ES-I3 (cell line): ENCODE data around the gene CRIM1.

Experiments used
- H3K36me3 ChIP-seq: 2 replicates; pipeline ENCODE4 v1.6.1; 2013; ENCODE audit warnings: mild to moderate bottlenecking, low read length, control low read depth, moderate library complexity; ENCODE audit not compliant: insufficient read depth
- H3K4me1 ChIP-seq: 2 replicates; pipeline ENCODE4 v1.6.1; 2013; ENCODE audit warnings: mild to moderate bottlenecking, control low read depth, low read length; ENCODE audit not compliant: insufficient read depth
- H3K9ac ChIP-seq: 2 replicates; pipeline ENCODE4 v1.6.1; 2013; ENCODE audit warnings: low read depth, mild to moderate bottlenecking, low read length, moderate library complexity
- H3K9me3 ChIP-seq: 2 replicates; pipeline ENCODE4 v1.6.1; 2013; ENCODE audit warnings: mild to moderate bottlenecking, low read length, moderate library complexity; ENCODE audit not compliant: control insufficient read depth, insufficient read depth

CRIM1 gene

GRCh38 chr2:36480028-36480427 lies 124.5 kb downstream of the CRIM1 start:
- no peak overlapping the region for H3K9ac ChIP-seq
- H3K4me1 ChIP-seq, result peaks cover 3% of the 10 kb centered on the region; the same call in 1 of the 2 replicates
- peaks cover 8% of the 10 kb centered on the region; the same call in 1 of the 2 replicates for H3K9me3 ChIP-seq
- H3K36me3 ChIP-seq, result peaks cover 51% of the 10 kb centered on the region

GRCh38 chr2:36480636-36481035 lies 125.1 kb downstream of the CRIM1 start:
- Histone ChIP-seq H3K36me3 (peaks cover 48% of the 10 kb centered on the region), H3K4me1 (peaks cover 6% of the 10 kb centered on the region; the same call in 1 of the 2 replicates), H3K9ac (no peak overlapping the region), H3K9me3 (peaks cover 2% of the 10 kb centered on the region; the same call in 1 of the 2 replicates)

GRCh38 chr2:36481709-36482108 lies 126.1 kb downstream of the CRIM1 start:
- Histone ChIP-seq H3K4me1 (peaks cover 16% of the 10 kb centered on the region), H3K9me3 (no peaks in the 10 kb centered on the region), H3K36me3 (peaks cover 46% of the 10 kb centered on the region), H3K9ac (no peak overlapping the region)

- Histone ChIP-seq H3K9ac (no peak overlapping the region), H3K4me1 (peaks cover 22% of the 10 kb centered on the region), H3K9me3 (no peaks in the 10 kb centered on the region), H3K36me3 (peaks cover 37% of the 10 kb centered on the region)
Observed at GRCh38 chr2:36482576-36483214, 127.1 kb downstream of the CRIM1 start.

- Histone ChIP-seq H3K4me1 (peaks cover 22% of the 10 kb centered on the region), H3K36me3 (peaks cover 31% of the 10 kb centered on the region), H3K9me3 (no peaks in the 10 kb centered on the region), H3K9ac (no peak overlapping the region)
Observed at GRCh38 chr2:36483290-36483689, 127.7 kb downstream of the CRIM1 start.

GRCh38 chr2:36484454-36484853 lies 128.9 kb downstream of the CRIM1 start:
- no peaks in the 10 kb centered on the region for H3K9me3 ChIP-seq
- peaks cover 30% of the 10 kb centered on the region for H3K4me1 ChIP-seq
- peaks cover 20% of the 10 kb centered on the region for H3K36me3 ChIP-seq
- H3K9ac ChIP-seq, result no peak overlapping the region

- no peaks in the 10 kb centered on the region for H3K9me3 ChIP-seq
- peaks cover 36% of the 10 kb centered on the region for H3K4me1 ChIP-seq
- H3K9ac ChIP-seq, result no peak overlapping the region
- peaks cover 9% of the 10 kb centered on the region for H3K36me3 ChIP-seq
Observed at GRCh38 chr2:36485521-36485920, 129.9 kb downstream of the CRIM1 start.

GRCh38 chr2:36486521-36487044 lies 131.0 kb downstream of the CRIM1 start:
- Histone ChIP-seq H3K9me3 (no peaks in the 10 kb centered on the region), H3K36me3 (peaks cover 4% of the 10 kb centered on the region), H3K4me1 (peaks cover 36% of the 10 kb centered on the region), H3K9ac (no peak overlapping the region)

- H3K9ac ChIP-seq, result no peak overlapping the region
- H3K9me3 ChIP-seq, result no peaks in the 10 kb centered on the region
- H3K4me1 ChIP-seq, result peaks cover 36% of the 10 kb centered on the region
- no peaks in the 10 kb centered on the region for H3K36me3 ChIP-seq
Observed at GRCh38 chr2:36487947-36488346, 132.4 kb downstream of the CRIM1 start.

GRCh38 chr2:36489281-36489680 lies 133.7 kb downstream of the CRIM1 start:
- no peak overlapping the region for H3K9ac ChIP-seq
- no peaks in the 10 kb centered on the region for H3K9me3 ChIP-seq
- H3K36me3 ChIP-seq, result no peaks in the 10 kb centered on the region
- peaks cover 36% of the 10 kb centered on the region for H3K4me1 ChIP-seq

GRCh38 chr2:36490749-36491148 lies 135.2 kb downstream of the CRIM1 start:
- H3K36me3 ChIP-seq, result no peaks in the 10 kb centered on the region
- H3K9me3 ChIP-seq, result no peaks in the 10 kb centered on the region
- peaks cover 32% of the 10 kb centered on the region for H3K4me1 ChIP-seq
- H3K9ac ChIP-seq, result no peak overlapping the region

GRCh38 chr2:36492216-36492945 lies 136.8 kb downstream of the CRIM1 start:
- Histone ChIP-seq H3K4me1 (peaks cover 17% of the 10 kb centered on the region), H3K9me3 (no peaks in the 10 kb centered on the region), H3K9ac (no peak overlapping the region), H3K36me3 (no peaks in the 10 kb centered on the region)

GRCh38 chr2:36493306-36493705 lies 137.7 kb downstream of the CRIM1 start:
- H3K36me3 ChIP-seq, result peaks cover 6% of the 10 kb centered on the region; the same call in 1 of the 2 replicates
- H3K4me1 ChIP-seq, result peaks cover 16% of the 10 kb centered on the region
- H3K9ac ChIP-seq, result no peak overlapping the region
- no peaks in the 10 kb centered on the region for H3K9me3 ChIP-seq

GRCh38 chr2:36497570-36498163 lies 142.1 kb downstream of the CRIM1 start:
- Histone ChIP-seq H3K36me3 (peaks cover 15% of the 10 kb centered on the region), H3K9ac (no peak overlapping the region), H3K4me1 (no peaks in the 10 kb centered on the region; the same call in 1 of the 2 replicates), H3K9me3 (no peaks in the 10 kb centered on the region)
